Stimulated activated CD4-positive, alpha-beta T cell treated with anti-CD3 and anti-CD28 coated beads, TNF-alpha, amount 100 ng/mL, for 1 hour (primary cell): ENCODE data around the gene SLCO4A1.

Experiments used
- DNase-seq, 3 donors: peaks; one replicate each; pipeline ENCODE4 v3.0.0-alpha.2; 2020; ENCODE audit warnings: low read depth in 3 of 3, low spot score in 1 of 3

SLCO4A1 gene

DNA sequence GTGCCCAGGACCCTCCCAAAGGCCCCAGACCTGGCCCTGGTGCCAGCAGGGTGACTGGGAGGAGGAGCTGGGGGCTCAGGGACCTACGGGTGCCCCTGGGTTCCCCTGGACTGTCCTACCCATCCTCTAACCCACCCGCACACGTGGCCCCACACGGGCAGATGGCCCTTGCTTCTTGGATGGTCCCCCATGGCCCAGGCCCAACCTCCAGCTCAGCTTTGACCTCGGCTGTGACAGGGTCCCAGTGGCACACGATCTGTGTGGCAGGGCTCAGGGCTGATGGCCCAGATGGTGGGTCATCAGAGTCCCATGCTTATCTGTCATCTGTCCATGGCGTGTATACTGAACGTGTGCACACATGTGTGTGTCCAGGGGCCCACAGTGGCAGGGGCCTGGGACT lies 70.3 kb downstream of the SLCO4A1 start:
- no peak for DNase-seq

- no peak for DNase-seq
Observed at GRCh38 chr20:62714006-62714405, 71.7 kb downstream of the SLCO4A1 start.

DNA sequence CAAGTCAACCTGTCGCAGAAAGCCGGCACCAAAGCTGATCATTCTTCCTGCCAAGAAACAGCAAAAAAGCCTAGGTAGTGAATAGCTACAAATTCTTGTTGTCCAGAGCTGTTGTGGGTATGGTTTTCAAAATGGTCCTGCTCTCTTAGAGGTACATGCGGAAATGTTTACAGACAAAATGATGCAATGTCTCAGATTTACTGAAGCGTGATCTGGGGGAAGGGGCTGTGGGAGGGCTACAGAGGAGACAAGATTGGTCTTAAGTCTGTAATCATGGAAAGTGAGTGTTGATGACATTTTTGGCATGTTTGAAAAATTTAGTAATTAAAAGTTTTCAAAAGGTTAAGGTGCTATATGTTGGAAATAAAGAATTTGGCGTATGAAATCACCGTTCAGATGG lies 72.5 kb downstream of the SLCO4A1 start:
- no peak for DNase-seq

- no peak for DNase-seq
Observed at GRCh38 chr20:62715201-62715600, 72.9 kb downstream of the SLCO4A1 start.

- no peak for DNase-seq
Observed at GRCh38 chr20:62716198-62716940, 74.1 kb downstream of the SLCO4A1 start.

DNA sequence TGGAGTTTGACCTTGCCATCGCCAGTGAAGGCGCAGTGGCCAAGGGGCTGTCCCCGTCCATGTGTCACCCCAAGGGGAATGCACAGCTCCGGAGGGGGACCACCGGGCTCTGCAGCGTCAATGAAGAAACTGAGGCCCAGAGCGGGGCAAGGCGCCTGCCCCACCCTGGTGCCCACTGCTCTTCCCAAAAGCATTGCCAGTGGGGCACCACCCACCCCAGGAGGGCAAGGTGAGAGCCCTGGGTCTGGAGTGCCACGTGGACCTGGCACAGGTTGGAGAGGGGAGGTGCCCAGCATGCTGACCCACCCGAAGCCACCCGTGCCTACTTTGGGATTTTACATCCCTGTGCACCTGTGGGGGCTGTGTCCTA lies 74.6 kb downstream of the SLCO4A1 start:
- no peak for DNase-seq

DNA sequence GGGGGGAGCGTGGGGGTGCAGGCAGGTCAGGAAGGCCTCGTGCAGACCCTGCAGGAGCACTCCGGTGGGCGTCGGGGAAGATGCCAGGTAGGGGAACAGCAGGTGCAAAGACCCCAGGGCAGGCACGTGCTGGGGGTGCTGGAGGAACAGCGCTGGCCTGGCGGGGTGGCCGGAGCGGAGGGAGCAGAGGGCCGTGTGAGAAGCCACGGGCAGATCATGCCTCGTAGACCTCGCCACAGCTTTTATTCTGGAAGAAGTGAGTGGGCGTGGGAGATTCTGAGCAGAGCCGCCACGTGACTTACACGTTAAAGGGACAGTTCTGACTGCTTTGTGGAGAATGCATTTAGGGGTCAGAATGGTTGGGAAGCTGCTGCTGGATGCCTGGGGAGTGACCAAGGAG lies 75.6 kb downstream of the SLCO4A1 start:
- no peak for DNase-seq

DNA sequence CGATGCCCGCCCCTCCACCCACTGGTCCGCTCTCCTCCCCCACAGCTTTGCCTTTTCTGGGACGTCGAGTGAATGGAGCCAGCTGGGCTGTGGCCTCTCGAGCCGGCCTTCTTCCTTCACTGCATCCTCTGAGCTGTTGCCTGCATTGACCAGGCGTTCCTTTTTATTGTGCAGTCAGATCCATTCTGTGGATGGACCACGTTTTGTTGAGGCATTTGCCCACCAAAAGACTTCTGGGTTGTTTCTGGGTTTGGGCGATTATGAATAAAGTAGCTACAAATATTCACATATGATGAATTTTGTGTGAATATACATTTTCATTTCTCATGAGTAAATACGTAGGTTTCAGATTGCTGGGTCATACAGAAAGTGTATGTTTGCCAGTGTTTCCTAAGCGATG lies 76.2 kb downstream of the SLCO4A1 start:
- no peak for DNase-seq

- no peak for DNase-seq
Observed at GRCh38 chr20:62719250-62719935, 77.1 kb downstream of the SLCO4A1 start.
